ENCODE data around the gene CDHR5.

Gene CDHR5

GRCh38 chr11:620201-620600 lies 4.6 kb downstream of the CDHR5 start:
- no peak overlapping the region for H3K4me3 ChIP-seq (ENCODE audit: low read depth, low read length)
- TF ChIP-seq CTCF (IDR thresholded peaks at IDR 0.05), result no peak
- H3K36me3 ChIP-seq (ENCODE audit: control insufficient read depth, insufficient read depth, low read length), result no peaks in the 10 kb centered on the region
- no peaks in the 10 kb centered on the region for H3K27me3 ChIP-seq (ENCODE audit: control insufficient read depth, insufficient read depth, low read length)
- no peak overlapping the region for H3K27ac ChIP-seq
- H2AFZ ChIP-seq, result no peak overlapping the region
- no peak overlapping the region for H3K9ac ChIP-seq
- H3K9me3 ChIP-seq (ENCODE audit: control insufficient read depth, low read length), result no peaks in the 10 kb centered on the region
- H3K4me2 ChIP-seq (ENCODE audit: low read length), result no peak overlapping the region
- H3K4me1 ChIP-seq, result no peaks in the 10 kb centered on the region
- no peaks in the 10 kb centered on the region for H3K79me2 ChIP-seq

- Histone ChIP-seq H3K36me3 (ENCODE audit: control insufficient read depth, insufficient read depth, low read length) (no peaks in the 10 kb centered on the region), H3K4me1 (no peaks in the 10 kb centered on the region), H3K9me3 (ENCODE audit: control insufficient read depth, low read length) (no peaks in the 10 kb centered on the region), H3K27ac (no peak overlapping the region), H2AFZ (no peak overlapping the region), H3K9ac (no peak overlapping the region), H3K4me2 (ENCODE audit: low read length) (no peak overlapping the region), H3K79me2 (no peaks in the 10 kb centered on the region), H3K27me3 (ENCODE audit: control insufficient read depth, insufficient read depth, low read length) (no peaks in the 10 kb centered on the region), H3K4me3 (ENCODE audit: low read depth, low read length) (no peak overlapping the region)
- TF ChIP-seq CTCF (IDR thresholded peaks at IDR 0.05), result no peak
These were observed 5.1 kb downstream of the CDHR5 start for GRCh38 chr11:619628-620050.

GRCh38 chr11:618856-619627 lies 5.7 kb downstream of the CDHR5 start:
- no peaks in the 10 kb centered on the region for H3K36me3 ChIP-seq (ENCODE audit: control insufficient read depth, insufficient read depth, low read length)
- H3K4me1 ChIP-seq, result no peaks in the 10 kb centered on the region

GRCh38 chr11:617912-618682 lies 6.7 kb downstream of the CDHR5 start:
- H3K27ac ChIP-seq, result no peak overlapping the region
- H3K4me1 ChIP-seq, result no peaks in the 10 kb centered on the region
- H3K4me3 ChIP-seq (ENCODE audit: low read depth, low read length), result no peak overlapping the region
- no peak overlapping the region for H3K9ac ChIP-seq
- no peaks in the 10 kb centered on the region for H3K79me2 ChIP-seq
- H3K27me3 ChIP-seq (ENCODE audit: control insufficient read depth, insufficient read depth, low read length), result no peaks in the 10 kb centered on the region
- TF ChIP-seq CTCF (IDR thresholded peaks at IDR 0.05), result no peak
- H3K9me3 ChIP-seq (ENCODE audit: control insufficient read depth, low read length), result no peaks in the 10 kb centered on the region
- no peaks in the 10 kb centered on the region for H3K36me3 ChIP-seq (ENCODE audit: control insufficient read depth, insufficient read depth, low read length)
- H2AFZ ChIP-seq, result no peak overlapping the region
- no peak overlapping the region for H3K4me2 ChIP-seq (ENCODE audit: low read length)

More at GRCh38 chr11:618856-619627, 5.7 kb downstream of the CDHR5 start:
- TF ChIP-seq CTCF (IDR thresholded peaks at IDR 0.05), result no peak
- Histone ChIP-seq H2AFZ (no peak overlapping the region), H3K27me3 (ENCODE audit: control insufficient read depth, insufficient read depth, low read length) (no peaks in the 10 kb centered on the region), H3K9ac (no peak overlapping the region), H3K4me2 (ENCODE audit: low read length) (no peak overlapping the region), H3K4me3 (ENCODE audit: low read depth, low read length) (no peak overlapping the region), H3K27ac (no peak overlapping the region), H3K79me2 (no peaks in the 10 kb centered on the region), H3K9me3 (ENCODE audit: control insufficient read depth, low read length) (no peaks in the 10 kb centered on the region)
